ENCODE data around the gene CARD11. TPM values are rescaled to one million over a fixed set of nuclear protein-coding genes. Genes with fewer than 3 reads are reported as not detected.

CARD11 gene
- total RNA-seq, 4 donors from 2014 or later, result 0.96 to 47.5 (median 6.6) TPM

DNA sequence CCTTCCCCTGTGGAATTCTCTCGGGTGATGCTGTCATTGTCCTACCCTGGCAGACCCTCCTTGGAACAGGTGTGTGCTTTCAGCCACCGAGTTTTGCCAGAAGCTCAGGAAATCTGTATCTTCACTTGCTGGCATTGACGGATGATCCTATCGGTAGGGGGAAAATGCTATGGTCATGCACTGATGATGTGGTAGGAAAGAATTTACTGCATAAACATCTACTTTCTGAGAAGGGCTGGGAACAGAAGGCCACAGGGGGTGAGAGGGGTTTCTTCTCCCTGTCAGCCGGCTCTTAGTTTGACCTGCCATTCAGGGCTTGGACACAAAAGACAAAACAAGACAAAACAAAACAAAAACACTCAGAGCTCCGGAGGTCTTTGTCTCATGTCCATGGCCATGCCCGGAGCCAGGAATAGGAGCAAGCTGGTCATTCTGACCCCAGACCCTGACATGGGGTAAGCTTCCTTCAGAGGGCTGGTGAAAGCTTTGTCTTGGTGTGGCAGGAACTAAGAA lies 43.6 kb upstream of the CARD11 start:
- 42 to 51% methylated on average over 3 to 7 of the region's 7 CpGs for WGBS, 2 donors (ENCODE audit: low coverage in 1 of 2)
- Histone ChIP-seq H3K4me3 (no peak overlapping the region), H3K4me1 (peaks cover 0 to 8% (median 0%) of the 10 kb centered on the region in 4 donors), H3K9me3 (no peaks in the 10 kb centered on the region), H3K27ac (no peak overlapping the region), H3K36me3 (no peaks in the 10 kb centered on the region), H3K27me3 (no peaks in the 10 kb centered on the region)
- TF ChIP-seq CTCF (IDR thresholded peaks at IDR 0.05), result no peak
- TF ChIP-seq POLR2AphosphoS5 (IDR thresholded peaks at IDR 0.05), result no peak
- no peak for TF ChIP-seq EP300 (IDR thresholded peaks at IDR 0.05; ENCODE audit: low read depth)
- TF ChIP-seq POLR2A (IDR thresholded peaks at IDR 0.05), result no peak
- in situ Hi-C loops (cut with MboI; ENCODE audit: low pct_ligation_motif_present in 1 of 4, low pct_unique_long_range_greater_than_20kb in 1 of 4, low sequenced_read_pairs in 3 of 4), result no loop called here
- no peak for DNase-seq
- intact Hi-C loops (cut with DNase I; ENCODE audit: low total_unique reads), result no loop called here

DNA sequence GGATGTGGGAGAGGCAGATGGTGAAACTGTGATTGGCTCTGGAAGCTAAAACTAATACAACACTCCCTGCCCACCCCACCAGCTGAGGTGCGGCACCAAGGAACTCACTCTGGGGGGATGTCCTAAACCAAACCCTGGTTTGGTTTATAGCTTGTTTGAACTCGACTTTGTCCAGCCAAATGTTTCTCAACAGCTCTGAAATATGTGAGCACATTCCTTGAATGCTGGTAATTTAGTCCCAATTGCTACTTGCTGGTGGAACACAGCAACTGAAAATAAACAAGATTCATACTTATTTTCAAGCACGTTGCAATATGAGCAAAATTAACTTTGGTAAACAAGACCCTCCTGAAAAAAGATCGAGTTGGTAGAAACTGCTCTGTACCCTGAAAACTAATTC lies 39.7 kb upstream of the CARD11 start:
- no peaks in the 10 kb centered on the region for H3K4me1 ChIP-seq
- H3K36me3 ChIP-seq, result no peaks in the 10 kb centered on the region
- DNase-seq, result no peak
- H3K27me3 ChIP-seq, result no peaks in the 10 kb centered on the region
- no peaks in the 10 kb centered on the region for H3K9me3 ChIP-seq
- no peak overlapping the region for H3K27ac ChIP-seq
- no peak for TF ChIP-seq CTCF (IDR thresholded peaks at IDR 0.05)
- no peak for TF ChIP-seq EP300 (IDR thresholded peaks at IDR 0.05; ENCODE audit: low read depth)
- no peak for TF ChIP-seq POLR2A (IDR thresholded peaks at IDR 0.05)
- no peak for TF ChIP-seq POLR2AphosphoS5 (IDR thresholded peaks at IDR 0.05)
- H3K4me3 ChIP-seq, result no peak overlapping the region
- intact Hi-C loops (cut with DNase I; ENCODE audit: low total_unique reads), result no loop called here
- in situ Hi-C loops (cut with MboI; ENCODE audit: low pct_ligation_motif_present in 1 of 4, low pct_unique_long_range_greater_than_20kb in 1 of 4, low sequenced_read_pairs in 3 of 4), result no loop called here
- 30% methylated on average over 3 to 4 of the region's 4 CpGs for WGBS, 2 donors (ENCODE audit: low coverage in 1 of 2)

GRCh38 chr7:3082831-3083230 lies 39.2 kb upstream of the CARD11 start:
- no peaks in the 10 kb centered on the region for H3K36me3 ChIP-seq
- intact Hi-C loops (cut with DNase I; ENCODE audit: low total_unique reads), result no loop called here
- H3K4me1 ChIP-seq, result no peaks in the 10 kb centered on the region
- H3K27me3 ChIP-seq, result no peaks in the 10 kb centered on the region
- TF ChIP-seq POLR2A (IDR thresholded peaks at IDR 0.05) (no peak), POLR2AphosphoS5 (IDR thresholded peaks at IDR 0.05) (no peak), CTCF (IDR thresholded peaks at IDR 0.05) (no peak), EP300 (IDR thresholded peaks at IDR 0.05; ENCODE audit: low read depth) (no peak)
- no peak overlapping the region for H3K27ac ChIP-seq
- no peaks in the 10 kb centered on the region for H3K9me3 ChIP-seq
- in situ Hi-C loops (cut with MboI; ENCODE audit: low pct_ligation_motif_present in 1 of 4, low pct_unique_long_range_greater_than_20kb in 1 of 4, low sequenced_read_pairs in 3 of 4), result no loop called here
- no peak for DNase-seq
- WGBS, 2 donors (ENCODE audit: low coverage in 1 of 2), result 55 to 63% methylated on average over 5 to 9 of the region's 9 CpGs
- no peak overlapping the region for H3K4me3 ChIP-seq

DNA sequence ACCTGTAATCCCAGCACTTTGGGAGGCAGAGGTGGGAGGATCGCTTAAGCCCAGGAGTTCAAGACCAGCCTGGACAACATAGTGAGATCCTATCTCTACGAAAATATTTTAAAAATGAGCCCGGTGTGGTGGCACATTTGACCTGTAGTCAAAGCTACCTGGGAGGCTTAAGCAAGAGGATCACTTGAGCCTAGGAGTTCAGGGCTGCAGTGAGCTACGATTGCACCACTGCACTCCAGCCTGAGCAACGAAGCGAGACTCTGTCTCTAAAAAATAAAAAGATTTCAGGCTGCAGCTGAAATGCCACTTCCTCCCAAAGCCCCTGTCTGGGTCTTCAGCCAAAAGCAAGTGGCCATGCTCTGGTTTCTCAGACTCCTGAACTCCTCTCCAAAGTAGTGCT lies 38.7 kb upstream of the CARD11 start:
- no peaks in the 10 kb centered on the region for H3K27me3 ChIP-seq
- TF ChIP-seq POLR2AphosphoS5 (IDR thresholded peaks at IDR 0.05), result no peak
- TF ChIP-seq EP300 (IDR thresholded peaks at IDR 0.05; ENCODE audit: low read depth), result no peak
- TF ChIP-seq CTCF (IDR thresholded peaks at IDR 0.05), result no peak
- no peak for TF ChIP-seq POLR2A (IDR thresholded peaks at IDR 0.05)
- H3K4me3 ChIP-seq, result no peak overlapping the region
- WGBS, 2 donors (ENCODE audit: low coverage in 1 of 2), result 76 to 85% methylated on average over 5 to 6 of the region's 6 CpGs
- no peaks in the 10 kb centered on the region for H3K9me3 ChIP-seq
- in situ Hi-C loops (cut with MboI; ENCODE audit: low pct_ligation_motif_present in 1 of 4, low pct_unique_long_range_greater_than_20kb in 1 of 4, low sequenced_read_pairs in 3 of 4) (no loop called here), intact Hi-C loops (cut with DNase I; ENCODE audit: low total_unique reads) (no loop called here)
- no peaks in the 10 kb centered on the region for H3K36me3 ChIP-seq
- DNase-seq, result no peak
- no peak overlapping the region for H3K27ac ChIP-seq
- H3K4me1 ChIP-seq, result no peaks in the 10 kb centered on the region
